ENCODE data around the gene MAMLD1.

Gene MAMLD1

DNA sequence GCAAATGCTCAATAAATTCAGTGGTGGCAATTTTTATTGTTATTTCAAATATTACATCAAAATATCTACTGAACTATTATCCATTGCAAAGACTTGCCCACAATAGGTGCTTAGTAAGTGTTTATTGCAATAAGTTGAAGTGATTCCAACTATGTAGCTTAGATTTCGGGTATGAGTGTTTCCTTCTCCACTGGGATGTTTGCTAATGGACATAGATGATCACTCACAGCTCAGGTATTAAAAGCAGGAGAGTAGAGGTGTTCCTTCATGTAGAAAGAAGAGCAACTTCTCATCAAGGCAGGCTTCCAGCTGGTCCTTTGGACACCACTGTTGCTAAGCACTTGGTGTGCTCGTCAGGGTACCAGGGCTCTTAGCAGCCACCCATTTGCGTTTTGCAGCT is 139.0 kb downstream of the MAMLD1 start:
- DNase-seq (ENCODE audit: low read depth) = no peak

- DNase-seq (ENCODE audit: low read depth) = no peak
Observed at GRCh38 chrX:150502979-150503897, 140.1 kb downstream of the MAMLD1 start.

GRCh38 chrX:150503898-150504219 is 140.7 kb downstream of the MAMLD1 start:
- no peak for DNase-seq (ENCODE audit: low read depth)

DNA sequence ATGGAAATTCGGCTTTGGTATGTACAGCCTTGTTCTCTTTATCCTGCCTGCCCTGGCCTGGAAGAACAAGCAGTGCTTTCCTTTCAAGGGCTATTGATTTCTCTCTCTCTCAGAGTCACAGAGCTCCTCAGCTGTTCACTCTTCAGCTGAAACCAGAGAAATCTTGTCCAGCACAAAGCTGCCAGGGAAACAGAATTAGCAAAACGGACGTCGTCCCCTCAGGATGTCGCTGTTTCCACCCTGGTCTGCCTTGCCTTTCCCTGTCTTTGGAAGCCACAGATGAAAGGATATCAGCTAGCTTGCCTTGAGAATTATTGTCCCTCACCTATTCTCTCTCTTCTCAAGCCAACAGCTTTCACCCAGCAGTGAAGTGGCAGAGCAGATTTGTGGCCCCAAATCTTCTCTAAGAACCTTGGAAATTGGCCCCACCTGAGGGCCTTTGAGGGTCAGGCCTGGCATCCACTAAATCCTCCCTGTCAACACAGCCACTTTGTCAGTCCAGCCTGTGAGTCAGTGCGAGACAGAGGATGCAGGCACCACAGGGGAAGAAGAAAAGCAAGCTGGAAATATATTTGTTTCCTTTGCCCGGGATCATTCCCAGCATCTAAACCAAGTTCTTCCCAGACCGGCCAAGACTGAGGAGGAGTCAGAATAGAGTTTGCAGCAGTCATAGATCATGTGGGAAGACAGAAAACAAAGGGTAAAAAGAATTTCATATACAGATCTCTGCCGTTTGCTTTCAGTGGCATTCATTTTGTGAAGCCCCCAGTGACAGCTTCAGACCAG is 141.5 kb downstream of the MAMLD1 start:
- DNase-seq (ENCODE audit: low read depth) = no peak

DNA sequence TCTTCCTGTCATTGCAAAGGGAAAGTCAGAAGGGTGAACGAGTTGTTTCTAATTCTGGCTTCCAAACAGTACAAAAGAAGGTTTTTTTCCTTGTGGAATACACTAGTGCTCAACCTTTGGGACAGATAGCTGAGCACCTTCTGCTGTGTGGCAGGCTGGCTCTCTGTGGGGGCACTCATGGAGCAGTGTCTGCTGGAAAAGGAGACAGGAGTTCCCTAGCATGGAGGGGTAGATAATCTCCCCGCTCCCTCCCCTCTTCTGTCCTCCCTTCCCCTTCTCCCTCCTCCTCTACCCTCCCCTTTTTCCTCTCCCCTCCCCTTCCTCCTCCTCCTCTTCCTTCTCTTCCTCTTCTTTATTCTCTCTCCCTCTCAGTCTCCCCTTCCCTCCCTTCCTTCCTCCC is 142.9 kb downstream of the MAMLD1 start:
- no peak for DNase-seq (ENCODE audit: low read depth)

GRCh38 chrX:150506486-150506885 is 143.4 kb downstream of the MAMLD1 start:
- DNase-seq (ENCODE audit: low read depth) = no peak

GRCh38 chrX:150507251-150507856 is 144.2 kb downstream of the MAMLD1 start:
- DNase-seq (ENCODE audit: low read depth) = no peak

DNA sequence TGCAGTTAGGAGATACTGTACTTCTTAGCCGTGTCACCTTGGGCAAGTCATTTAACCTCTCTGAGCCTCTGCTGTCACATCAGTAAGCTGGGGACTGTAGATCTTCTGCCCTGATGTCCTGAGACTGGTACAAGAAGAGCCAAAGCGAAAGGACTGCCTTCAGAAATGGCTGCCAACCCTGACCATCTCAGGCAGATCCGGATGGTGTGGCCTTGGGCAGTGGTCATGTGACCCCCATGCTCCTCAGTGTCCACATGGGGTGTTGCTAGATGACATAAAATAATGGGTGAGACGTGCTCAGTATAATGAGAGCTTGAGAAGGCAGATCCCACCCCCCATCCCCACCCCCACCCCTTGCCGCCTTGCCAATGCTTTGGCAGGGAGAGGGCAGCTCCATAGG is 144.9 kb downstream of the MAMLD1 start:
- no peak for DNase-seq (ENCODE audit: low read depth)

DNA sequence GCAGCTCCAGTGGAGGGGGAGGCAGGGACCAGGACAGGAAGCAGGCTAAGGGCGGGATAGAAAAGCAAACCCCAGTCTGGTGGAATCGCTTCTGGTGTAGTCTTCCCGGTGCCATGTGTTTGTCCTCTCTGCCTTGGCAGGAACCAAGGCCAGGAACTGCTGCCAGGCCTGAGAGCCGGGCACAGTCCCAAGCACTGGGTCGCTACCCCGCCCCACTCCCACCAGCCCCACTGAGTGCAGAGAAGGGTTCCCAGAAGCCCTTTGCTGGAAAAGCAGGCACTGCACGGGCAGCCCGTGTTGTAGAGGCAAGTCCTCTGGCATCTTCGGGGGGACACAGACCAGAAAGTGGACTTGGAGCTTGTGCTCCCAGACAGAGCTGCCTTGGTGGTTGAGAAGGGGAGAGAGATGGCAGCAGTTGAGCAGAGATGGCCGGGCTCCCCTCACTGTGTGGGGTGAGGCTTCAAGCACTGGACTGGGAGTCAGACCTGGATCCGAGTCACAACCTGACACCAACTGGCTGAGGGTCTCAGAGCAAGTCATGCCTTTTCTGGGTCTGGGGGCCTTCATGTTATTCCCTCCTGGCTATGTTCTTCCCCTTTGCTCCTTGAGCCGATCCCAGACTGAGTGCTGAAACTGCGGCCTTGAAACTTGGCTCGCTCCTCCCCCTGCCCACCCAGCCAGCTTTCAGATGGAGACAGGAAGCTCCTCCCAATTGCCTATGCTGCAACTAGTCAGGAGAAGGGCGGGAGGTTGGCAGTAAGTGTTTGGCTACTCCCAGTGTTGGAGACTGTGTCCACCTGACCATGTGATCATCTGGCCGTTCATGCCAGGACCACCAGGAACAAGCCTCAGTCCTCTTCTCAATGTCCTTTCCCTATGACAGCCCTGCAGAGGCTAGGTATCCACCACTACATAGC is 145.6 kb downstream of the MAMLD1 start:
- DNase-seq (ENCODE audit: low read depth) = no peak

- no peak for DNase-seq (ENCODE audit: low read depth)
Observed at GRCh38 chrX:150509703-150510102, 146.6 kb downstream of the MAMLD1 start.

DNA sequence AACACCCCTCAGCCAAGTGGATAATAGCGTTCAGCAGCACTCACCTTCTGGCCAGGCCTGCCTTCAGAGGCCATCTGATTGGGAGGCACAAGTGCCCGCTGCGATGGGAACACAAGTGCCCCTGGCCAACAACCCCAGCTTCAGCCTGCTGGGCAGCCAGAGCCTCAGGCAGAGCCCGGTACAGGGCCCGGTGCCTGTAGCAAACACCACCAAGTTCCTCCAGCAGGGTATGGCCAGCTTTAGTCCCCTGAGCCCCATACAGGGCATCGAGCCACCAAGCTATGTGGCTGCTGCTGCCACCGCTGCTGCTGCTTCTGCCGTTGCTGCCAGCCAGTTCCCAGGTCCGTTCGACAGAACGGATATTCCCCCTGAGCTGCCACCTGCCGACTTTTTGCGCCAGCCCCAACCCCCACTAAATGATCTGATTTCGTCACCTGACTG is 149.4 kb downstream of the MAMLD1 start:
- DNase-seq (ENCODE audit: low read depth) = no peak

- no peak for DNase-seq (ENCODE audit: low read depth)
Observed at GRCh38 chrX:150513544-150513943, 150.4 kb downstream of the MAMLD1 start.

DNA sequence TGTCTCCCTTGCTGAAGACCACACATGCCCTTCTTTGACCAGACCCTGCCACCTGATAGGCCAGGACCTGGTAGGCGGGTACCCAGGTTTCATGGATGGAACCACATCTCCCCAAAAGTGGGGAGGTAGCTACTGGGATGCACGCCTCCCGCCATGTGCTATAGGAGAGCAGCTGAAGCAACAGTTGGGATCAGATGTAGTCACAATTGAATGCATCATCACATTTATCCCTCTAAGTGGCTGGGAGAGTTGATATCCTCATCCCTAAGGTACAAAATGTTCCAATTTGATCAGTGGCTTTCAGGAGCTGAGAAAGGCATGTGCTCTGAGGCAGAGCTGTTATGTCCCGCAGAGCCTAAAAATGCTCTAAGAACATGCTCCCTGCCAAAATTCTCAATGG is 151.3 kb downstream of the MAMLD1 start:
- no peak for DNase-seq (ENCODE audit: low read depth)

- no peak for DNase-seq (ENCODE audit: low read depth)
Observed at GRCh38 chrX:150515801-150516200, 152.7 kb downstream of the MAMLD1 start.

- DNase-seq (ENCODE audit: low read depth) = no peak
Observed at GRCh38 chrX:150517303-150517910, 154.3 kb downstream of the MAMLD1 start.

DNA sequence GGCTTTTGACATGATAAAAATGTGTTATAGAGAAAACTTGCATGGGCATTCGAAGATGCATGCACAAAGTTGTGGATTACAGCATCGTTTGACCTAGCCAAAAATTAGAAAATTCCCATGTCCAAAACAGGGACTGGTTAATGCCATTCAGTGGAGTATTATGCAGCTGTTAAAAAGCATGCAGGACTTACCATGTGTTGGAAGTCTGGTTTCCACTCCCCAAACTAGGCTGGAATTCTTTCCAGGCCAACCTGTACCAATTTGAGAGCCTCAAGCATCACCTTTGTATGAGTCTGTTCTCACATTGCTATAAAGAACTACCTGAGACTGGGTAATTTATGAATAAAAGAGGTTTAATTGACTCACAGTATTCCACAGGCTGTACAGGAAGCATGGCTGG is 159.4 kb downstream of the MAMLD1 start:
- DNase-seq (ENCODE audit: low read depth) = no peak

DNA sequence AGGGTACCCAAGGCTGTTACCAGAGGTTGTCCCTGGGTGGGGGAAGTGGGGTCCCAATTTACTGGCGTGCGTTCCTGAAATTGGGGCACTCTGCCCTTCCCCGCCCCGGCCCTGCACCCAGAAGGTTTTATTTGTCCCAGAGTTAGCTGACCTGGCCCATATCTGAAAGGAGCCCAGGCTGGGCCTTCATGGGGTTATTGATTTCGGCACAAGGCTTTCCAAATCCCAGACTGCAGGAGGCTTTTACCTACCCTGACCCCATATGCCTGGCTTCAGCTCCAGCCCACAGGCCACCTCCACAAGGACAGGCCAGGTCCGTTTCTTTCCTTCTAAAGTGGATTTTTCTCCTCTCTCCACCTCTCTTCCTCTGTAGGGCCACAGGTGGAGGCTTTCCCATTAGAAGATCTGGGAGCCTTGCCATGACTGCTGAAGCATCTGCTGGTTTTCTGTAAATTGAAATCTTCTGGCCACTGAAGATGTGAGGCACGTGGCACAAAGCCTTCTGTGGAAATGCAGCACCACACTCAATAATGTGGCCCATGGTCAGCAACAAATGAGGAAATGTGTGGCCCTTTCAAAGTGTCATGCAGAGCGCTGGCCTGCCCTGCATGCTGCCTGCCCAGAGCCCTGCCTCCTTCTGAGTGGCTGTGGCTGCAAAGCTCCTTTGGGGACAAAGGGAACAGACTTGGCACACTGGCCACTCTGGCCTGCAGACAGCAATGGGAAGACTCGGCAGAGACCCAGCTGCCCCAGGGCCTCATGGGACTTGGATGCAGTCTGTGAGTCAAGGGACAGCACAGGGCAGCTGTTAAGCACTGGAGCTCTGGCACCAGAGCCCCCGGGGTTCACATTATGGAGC is 162.2 kb downstream of the MAMLD1 start:
- DNase-seq (ENCODE audit: low read depth) = no peak

GRCh38 chrX:150526692-150527091 is 163.6 kb downstream of the MAMLD1 start:
- DNase-seq (ENCODE audit: low read depth) = no peak

GRCh38 chrX:150527108-150527507 is 164.0 kb downstream of the MAMLD1 start:
- no peak for DNase-seq (ENCODE audit: low read depth)

GRCh38 chrX:150529587-150529986 is 166.5 kb downstream of the MAMLD1 start:
- DNase-seq (ENCODE audit: low read depth) = no peak

Data from activated T-cell treated with anti-CD3 and anti-CD28 coated beads for 48 hours (primary cell).